ENCODE data around the gene CAT.
"Not testable (repeated sequence)": the region's sequence is repeated elsewhere in the genome, so short reads cannot be mapped to it uniquely, and the experiment has no call there.

The CAT gene

DNA sequence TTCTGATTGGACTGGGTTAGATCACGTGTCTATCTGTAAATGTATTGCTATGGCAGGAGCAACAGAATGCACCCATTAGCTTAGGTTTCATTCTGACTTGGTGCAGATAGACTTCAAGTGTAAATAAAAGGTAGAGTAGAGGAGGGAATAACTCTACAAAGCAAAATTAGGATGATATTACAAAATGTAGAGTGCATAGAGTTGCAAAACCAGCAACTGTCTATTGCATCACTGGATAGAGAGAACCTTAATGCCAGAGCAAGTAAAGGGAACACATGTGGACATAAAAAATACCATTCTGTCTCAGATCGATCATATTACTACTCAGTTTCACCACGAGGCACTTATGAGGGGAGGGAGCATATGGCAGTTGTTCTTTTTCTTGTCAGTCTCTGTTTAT lies 22.0 kb upstream of the CAT start:
- Histone ChIP-seq H2AFZ (ENCODE audit: low read depth, low read length, severe bottlenecking) (no peak overlapping the region), H3F3A (ENCODE audit: insufficient read depth) (no peaks in the 10 kb centered on the region), H4K20me1 (ENCODE audit: low read depth, low read length) (no peaks in the 10 kb centered on the region), H3K36me3 (ENCODE audit: low read length) (no peaks in the 10 kb centered on the region; the same call in 1 of the 2 replicates), H3K79me2 (ENCODE audit: insufficient read depth, low read length) (no peaks in the 10 kb centered on the region), H3K4me3 (ENCODE audit: insufficient read depth, low read length, poor library complexity, severe bottlenecking) (no peak overlapping the region), H3K27ac (ENCODE audit: low read depth, low read length) (no peak overlapping the region), H3K9ac (ENCODE audit: low read length) (no peak overlapping the region), H3K9me2 (replicated peaks; ENCODE audit: insufficient read depth, low read length) (no peaks in the 10 kb centered on the region), H3K4me2 (ENCODE audit: low read depth, low read length, poor library complexity, severe bottlenecking) (no peak overlapping the region), H3K9me3 (ENCODE audit: insufficient read depth, low read length) (peaks cover 15% of the 10 kb centered on the region), H3K27me3 (ENCODE audit: low read length) (no peaks in the 10 kb centered on the region)
- no peak for TF ChIP-seq EZH2phosphoT487 (conservative IDR thresholded peaks at IDR 0.05; ENCODE audit: low read length)

DNA sequence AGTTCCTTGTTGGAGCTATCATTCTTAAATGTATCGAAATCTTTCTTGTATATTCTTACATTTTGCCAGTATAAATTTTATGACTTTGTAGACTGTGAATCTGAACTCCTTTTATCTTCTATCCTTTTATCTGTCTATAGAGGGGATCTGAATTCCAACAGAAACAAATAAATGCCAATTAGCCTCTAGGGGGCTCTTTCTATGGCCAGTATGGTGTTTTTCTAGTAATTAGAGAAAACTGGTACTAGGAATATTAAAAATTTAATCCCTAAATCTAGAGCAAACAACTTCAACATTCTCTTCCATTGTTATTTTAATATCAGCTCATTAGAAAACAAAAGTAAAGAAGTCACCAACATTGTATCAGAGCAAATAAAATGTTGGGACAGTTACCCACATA lies 21.5 kb upstream of the CAT start:
- TF ChIP-seq EZH2phosphoT487 (conservative IDR thresholded peaks at IDR 0.05; ENCODE audit: low read length): no peak
- TF ChIP-seq, protein P1, sequence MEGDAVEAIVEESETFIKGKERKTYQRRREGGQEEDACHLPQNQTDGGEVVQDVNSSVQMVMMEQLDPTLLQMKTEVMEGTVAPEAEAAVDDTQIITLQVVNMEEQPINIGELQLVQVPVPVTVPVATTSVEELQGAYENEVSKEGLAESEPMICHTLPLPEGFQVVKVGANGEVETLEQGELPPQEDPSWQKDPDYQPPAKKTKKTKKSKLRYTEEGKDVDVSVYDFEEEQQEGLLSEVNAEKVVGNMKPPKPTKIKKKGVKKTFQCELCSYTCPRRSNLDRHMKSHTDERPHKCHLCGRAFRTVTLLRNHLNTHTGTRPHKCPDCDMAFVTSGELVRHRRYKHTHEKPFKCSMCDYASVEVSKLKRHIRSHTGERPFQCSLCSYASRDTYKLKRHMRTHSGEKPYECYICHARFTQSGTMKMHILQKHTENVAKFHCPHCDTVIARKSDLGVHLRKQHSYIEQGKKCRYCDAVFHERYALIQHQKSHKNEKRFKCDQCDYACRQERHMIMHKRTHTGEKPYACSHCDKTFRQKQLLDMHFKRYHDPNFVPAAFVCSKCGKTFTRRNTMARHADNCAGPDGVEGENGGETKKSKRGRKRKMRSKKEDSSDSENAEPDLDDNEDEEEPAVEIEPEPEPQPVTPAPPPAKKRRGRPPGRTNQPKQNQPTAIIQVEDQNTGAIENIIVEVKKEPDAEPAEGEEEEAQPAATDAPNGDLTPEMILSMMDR (IDR thresholded peaks at IDR 0.05; ENCODE audit: insufficient read depth, low read length, poor library complexity, severe bottlenecking): peak; percentile 37
- no peaks in the 10 kb centered on the region for H3K79me2 ChIP-seq (ENCODE audit: insufficient read depth, low read length)
- H3K4me3 ChIP-seq (ENCODE audit: insufficient read depth, low read length, poor library complexity, severe bottlenecking): no peak overlapping the region
- H3K9me2 ChIP-seq (replicated peaks; ENCODE audit: insufficient read depth, low read length): no peaks in the 10 kb centered on the region
- no peaks in the 10 kb centered on the region for H3K27me3 ChIP-seq (ENCODE audit: low read length)
- H4K20me1 ChIP-seq (ENCODE audit: low read depth, low read length): no peaks in the 10 kb centered on the region
- no peak overlapping the region for H3K9ac ChIP-seq (ENCODE audit: low read length)
- H3K9me3 ChIP-seq (ENCODE audit: insufficient read depth, low read length): peaks cover 15% of the 10 kb centered on the region
- no peak overlapping the region for H3K4me2 ChIP-seq (ENCODE audit: low read depth, low read length, poor library complexity, severe bottlenecking)
- no peaks in the 10 kb centered on the region for H3F3A ChIP-seq (ENCODE audit: insufficient read depth)
- H2AFZ ChIP-seq (ENCODE audit: low read depth, low read length, severe bottlenecking): no peak overlapping the region
- no peaks in the 10 kb centered on the region; the same call in 1 of the 2 replicates for H3K36me3 ChIP-seq (ENCODE audit: low read length)
- no peak overlapping the region for H3K27ac ChIP-seq (ENCODE audit: low read depth, low read length)

DNA sequence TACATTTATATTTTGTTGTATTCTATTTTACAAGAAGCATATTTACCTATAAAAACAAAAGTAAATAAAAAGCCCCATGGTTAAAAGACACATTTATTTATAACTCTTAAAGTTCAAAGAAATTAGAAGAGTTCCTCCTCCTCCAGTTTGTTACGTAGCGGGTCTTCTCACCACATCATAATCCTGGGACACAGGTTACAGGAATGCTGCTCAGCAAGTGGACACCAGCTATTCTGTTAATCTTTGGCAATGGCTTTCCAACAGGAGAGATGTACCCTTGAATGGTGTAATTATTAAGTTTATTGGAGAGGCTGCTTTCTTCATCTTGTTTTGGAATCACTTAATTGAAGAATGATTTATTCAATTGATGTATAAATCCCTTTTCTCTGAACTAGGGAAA lies 19.6 kb upstream of the CAT start:
- Histone ChIP-seq H3K4me3 (ENCODE audit: insufficient read depth, low read length, poor library complexity, severe bottlenecking) (no peak overlapping the region), H3K27me3 (ENCODE audit: low read length) (no peaks in the 10 kb centered on the region), H4K20me1 (ENCODE audit: low read depth, low read length) (no peaks in the 10 kb centered on the region), H3K9me3 (ENCODE audit: insufficient read depth, low read length) (no peaks in the 10 kb centered on the region), H3K9me2 (replicated peaks; ENCODE audit: insufficient read depth, low read length) (no peaks in the 10 kb centered on the region), H3K9ac (ENCODE audit: low read length) (no peak overlapping the region), H3K36me3 (ENCODE audit: low read length) (no peaks in the 10 kb centered on the region), H3F3A (ENCODE audit: insufficient read depth) (no peaks in the 10 kb centered on the region), H3K79me2 (ENCODE audit: insufficient read depth, low read length) (no peaks in the 10 kb centered on the region), H3K27ac (ENCODE audit: low read depth, low read length) (no peak overlapping the region), H3K4me2 (ENCODE audit: low read depth, low read length, poor library complexity, severe bottlenecking) (no peak overlapping the region), H2AFZ (ENCODE audit: low read depth, low read length, severe bottlenecking) (no peak overlapping the region)
- TF ChIP-seq, protein P1 (IDR thresholded peaks at IDR 0.05; ENCODE audit: insufficient read depth, low read length, poor library complexity, severe bottlenecking): no peak
- no peak for TF ChIP-seq EZH2phosphoT487 (conservative IDR thresholded peaks at IDR 0.05; ENCODE audit: low read length)

GRCh38 chr11:34423300-34423699 lies 15.4 kb upstream of the CAT start:
- Histone ChIP-seq H3K9ac (ENCODE audit: low read length) (no peak overlapping the region), H3K79me2 (ENCODE audit: insufficient read depth, low read length) (no peaks in the 10 kb centered on the region), H3K36me3 (ENCODE audit: low read length) (no peaks in the 10 kb centered on the region), H3K27me3 (ENCODE audit: low read length) (no peaks in the 10 kb centered on the region), H4K20me1 (ENCODE audit: low read depth, low read length) (no peaks in the 10 kb centered on the region), H3K4me2 (ENCODE audit: low read depth, low read length, poor library complexity, severe bottlenecking) (no peak overlapping the region), H3K4me3 (ENCODE audit: insufficient read depth, low read length, poor library complexity, severe bottlenecking) (no peak overlapping the region), H2AFZ (ENCODE audit: low read depth, low read length, severe bottlenecking) (no peak overlapping the region), H3K27ac (ENCODE audit: low read depth, low read length) (no peak overlapping the region), H3K9me2 (replicated peaks; ENCODE audit: insufficient read depth, low read length) (no peaks in the 10 kb centered on the region), H3K9me3 (ENCODE audit: insufficient read depth, low read length) (no peaks in the 10 kb centered on the region), H3F3A (ENCODE audit: insufficient read depth) (no peaks in the 10 kb centered on the region)
- TF ChIP-seq, protein P1 (IDR thresholded peaks at IDR 0.05; ENCODE audit: insufficient read depth, low read length, poor library complexity, severe bottlenecking): no peak
- no peak for TF ChIP-seq EZH2phosphoT487 (conservative IDR thresholded peaks at IDR 0.05; ENCODE audit: low read length)

- not testable (repeated sequence) for H3F3A ChIP-seq (ENCODE audit: insufficient read depth); H3K36me3 ChIP-seq (ENCODE audit: low read length); H4K20me1 ChIP-seq (ENCODE audit: low read depth, low read length); H3K79me2 ChIP-seq (ENCODE audit: insufficient read depth, low read length); H3K9ac ChIP-seq (ENCODE audit: low read length); H3K27ac ChIP-seq (ENCODE audit: low read depth, low read length); H3K4me3 ChIP-seq (ENCODE audit: insufficient read depth, low read length, poor library complexity, severe bottlenecking); H3K4me2 ChIP-seq (ENCODE audit: low read depth, low read length, poor library complexity, severe bottlenecking); H3K9me3 ChIP-seq (ENCODE audit: insufficient read depth, low read length); H3K27me3 ChIP-seq (ENCODE audit: low read length); H3K9me2 ChIP-seq (replicated peaks; ENCODE audit: insufficient read depth, low read length); H2AFZ ChIP-seq (ENCODE audit: low read depth, low read length, severe bottlenecking)
Observed at GRCh38 chr11:34424826-34425225, 13.9 kb upstream of the CAT start.
